SK-N-MC (cell line): ENCODE measurements around the gene ZNF878.

Experiments used
- DNase-seq: peaks from one replicate; pipeline ENCODE4 v3.0.0-alpha.2; 2011; ENCODE audit warnings: low read depth, low spot score
- H3K27ac ChIP-seq: fragments of 200-600 bp; sonication (generic); 2 replicates; pipeline ENCODE4 v1.5.1; 2016; ENCODE audit warnings: mixed run types
- H3K36me3 ChIP-seq: fragments of 200-600 bp; sonication (generic); 2 replicates; pipeline ENCODE4 v1.6.1; 2017; ENCODE audit warnings: antibody characterized with exemption, low read length, mixed read lengths; ENCODE audit not compliant: insufficient read depth
- H3K4me3 ChIP-seq: fragments of 200-600 bp; sonication (generic); 2 replicates; pipeline ENCODE4 v1.5.1; 2016
- H3K9ac ChIP-seq: fragments of 200-600 bp; sonication (generic); 2 replicates; pipeline ENCODE4 v1.8.0; 2017; ENCODE audit warnings: mixed run types, mixed read lengths; ENCODE audit not compliant: insufficient read length
- H3K9me3 ChIP-seq: fragments of 200-600 bp; sonication (generic); 2 replicates; pipeline ENCODE4 v1.6.1; 2017; ENCODE audit warnings: low read depth, mild to moderate bottlenecking, antibody characterized with exemption, low read length, moderate library complexity, mixed read lengths
- EZH2 ChIP-seq: fragments of 200-600 bp; sonication (generic); IDR thresholded peaks from one replicate; pipeline ENCODE4 v1.6.1; 2017; ENCODE audit warnings: antibody characterized with exemption
- FOXP2 ChIP-seq: optimal IDR thresholded peaks from 2 replicates; pipeline ENCODE3; 2011; ENCODE audit warnings: mild to moderate bottlenecking, moderate library complexity; ENCODE audit not compliant: insufficient read depth; ENCODE audit errors: extremely low read length, control extremely low read depth
- POLR2AphosphoS5 ChIP-seq: IDR thresholded peaks from 2 replicates; pipeline ENCODE4 v1.6.1; 2012; ENCODE audit warnings: mild to moderate bottlenecking, low read depth, low read length, borderline replicate concordance

ZNF878 gene

DNA sequence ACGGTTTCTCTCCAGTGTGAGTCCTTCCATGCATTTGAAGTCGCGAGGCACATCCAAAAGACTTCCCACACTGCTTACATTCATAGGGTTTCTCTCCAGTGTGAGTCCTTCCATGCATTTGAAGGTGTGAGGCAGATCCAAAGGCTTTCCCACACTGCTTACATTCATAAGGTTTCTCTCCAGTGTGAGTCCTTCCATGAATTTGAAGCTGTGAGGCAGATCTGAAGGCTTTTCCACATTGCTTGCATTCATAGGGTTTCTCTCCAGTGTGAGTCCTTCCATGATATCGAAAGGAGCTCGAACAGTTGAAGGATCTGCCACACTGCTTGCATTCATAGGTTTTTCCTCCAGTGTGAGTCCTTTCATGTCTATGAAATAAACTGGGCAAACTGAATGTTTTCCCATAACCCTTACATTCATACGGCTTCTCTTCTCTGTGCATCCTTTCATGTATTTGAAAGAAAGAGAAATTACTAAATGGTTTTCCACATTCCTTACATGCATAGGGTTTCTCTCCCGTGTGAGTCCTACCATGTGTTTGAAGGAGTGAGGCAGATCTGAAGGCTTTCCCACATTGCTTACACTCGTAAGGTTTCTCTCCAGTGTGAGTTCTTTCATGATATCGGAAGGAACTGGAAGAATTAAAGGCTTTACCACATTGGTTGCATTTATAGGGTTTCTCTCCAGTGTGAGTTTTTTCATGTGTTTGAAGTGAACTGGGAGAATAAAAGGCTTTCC is 37.6 kb downstream of the ZNF878 start:
- DNase-seq = no peak
- TF ChIP-seq POLR2AphosphoS5 = no peak
- TF ChIP-seq EZH2 = no peak
- no peak for TF ChIP-seq FOXP2
- Histone ChIP-seq H3K36me3 (no peaks in the 10 kb centered on the region), H3K27ac (no peak overlapping the region), H3K9me3 (0 out of 2 replicates have a peak, but pooled peaks cover 6% of the 10 kb centered on the region), H3K9ac (no peak overlapping the region), H3K4me3 (no peak overlapping the region)

DNA sequence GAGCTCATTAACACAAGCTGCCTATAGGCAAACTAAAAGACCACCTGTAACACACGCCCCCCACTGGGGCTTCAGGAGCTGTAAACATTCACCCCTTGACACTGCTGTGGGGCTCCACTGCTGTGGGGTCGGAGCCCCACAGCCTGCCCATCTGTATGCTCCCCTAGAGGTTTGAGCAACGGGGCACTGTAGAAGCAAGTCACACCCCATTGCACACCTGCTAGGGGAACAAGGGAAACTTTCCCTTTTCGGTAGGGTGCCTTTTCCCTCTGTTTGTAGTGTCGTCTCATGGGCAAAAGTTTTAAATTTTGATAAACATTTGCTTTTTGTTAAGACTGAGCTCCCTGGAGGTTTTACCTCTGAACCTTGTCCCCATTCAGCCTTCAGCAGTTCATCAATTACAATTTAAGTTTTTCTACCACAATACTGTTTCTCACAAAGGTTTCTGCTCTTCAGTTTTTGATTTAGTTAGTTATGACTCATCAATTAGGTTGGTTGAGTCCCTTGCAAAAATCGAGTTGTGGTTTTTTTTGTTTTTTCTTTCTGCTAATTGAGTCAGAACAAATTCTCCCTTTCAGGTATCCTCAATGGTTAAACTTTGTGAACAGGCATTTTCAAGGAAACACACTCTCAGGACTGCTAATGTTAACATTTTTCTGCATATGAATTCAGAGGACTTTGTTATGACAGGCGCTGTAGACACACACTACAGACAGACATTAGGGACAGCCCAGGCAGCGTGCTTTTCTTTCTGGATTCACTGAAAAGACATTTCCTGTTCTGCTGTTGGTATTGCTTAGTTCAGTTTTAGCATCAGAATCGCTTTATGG is 52.4 kb downstream of the ZNF878 start:
- no peak overlapping the region for H3K4me3 ChIP-seq
- no peak for TF ChIP-seq FOXP2
- no peak for TF ChIP-seq EZH2
- no peak for TF ChIP-seq POLR2AphosphoS5
- no peaks in the 10 kb centered on the region for H3K9me3 ChIP-seq
- peaks cover 5% of the 10 kb centered on the region for H3K36me3 ChIP-seq
- no peak for DNase-seq
- H3K27ac ChIP-seq = no peak overlapping the region
- no peak overlapping the region for H3K9ac ChIP-seq

DNA sequence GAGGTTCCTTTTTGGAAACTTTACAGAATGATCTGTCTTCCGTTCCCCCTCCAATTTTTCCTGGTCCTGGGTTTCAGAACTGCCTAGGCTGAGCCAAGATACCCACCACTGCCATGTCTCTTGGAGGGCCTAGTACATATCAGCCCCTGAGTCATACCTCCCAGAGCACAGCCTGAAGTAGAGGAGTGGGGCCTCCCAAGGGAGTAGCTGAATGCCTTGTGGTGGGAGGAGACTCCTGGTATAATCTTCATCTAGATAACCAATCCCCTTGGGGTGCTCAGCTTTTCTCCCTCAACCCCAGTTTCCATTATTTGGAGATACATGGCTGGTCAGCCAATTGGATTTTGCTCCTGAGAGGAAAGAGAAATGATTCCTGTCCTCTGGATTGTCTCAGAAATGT is 57.6 kb downstream of the ZNF878 start:
- TF ChIP-seq FOXP2 = no peak
- TF ChIP-seq EZH2 = no peak
- TF ChIP-seq POLR2AphosphoS5 = no peak
- DNase-seq = no peak
- no peaks in the 10 kb centered on the region for H3K36me3 ChIP-seq

More for the DNA sequence above, 57.6 kb downstream of the ZNF878 start:
- H3K4me3 ChIP-seq = no peak overlapping the region
- H3K27ac ChIP-seq = no peak overlapping the region
- H3K9ac ChIP-seq = no peak overlapping the region
- 0 out of 2 replicates have a peak, but pooled peaks cover 3% of the 10 kb centered on the region for H3K9me3 ChIP-seq
